GM10266 (cell line): Measurements from ENCODE around the gene NR4A2.
A peak's percentile ranks its signal among the peaks of the same experiment; 100 is the strongest.

Source experiments
- DNase-seq: peaks from one replicate; pipeline ENCODE4 v3.0.0; 2012; ENCODE audit errors: extremely low spot score
- CTCF ChIP-seq: IDR thresholded peaks from 2 replicates; pipeline ENCODE4 v1.5.1; 2012; ENCODE audit warnings: mild to moderate bottlenecking, low read depth; ENCODE audit not compliant: control insufficient read depth, insufficient read depth; ENCODE audit errors: missing control alignments

The NR4A2 gene

DNA sequence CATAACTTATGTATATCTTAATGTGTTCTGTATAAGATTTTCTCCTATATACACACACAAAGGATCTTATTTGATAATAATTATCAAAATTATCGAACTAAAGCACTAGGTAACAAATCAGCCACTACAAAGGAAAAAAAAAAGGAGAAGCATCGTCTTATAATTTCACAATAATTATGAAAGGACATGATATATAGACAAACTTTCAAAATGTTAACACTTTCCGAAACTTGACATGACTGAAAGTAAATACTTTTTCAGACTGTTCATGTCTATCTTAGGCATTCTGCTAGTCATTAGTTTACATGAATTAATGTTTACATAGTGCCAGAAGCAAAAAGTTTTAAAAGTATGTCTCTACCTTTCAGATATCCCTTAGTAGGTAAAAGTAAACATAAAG is 7.3 kb upstream of the NR4A2 start:
- no peak for DNase-seq
- no peak for TF ChIP-seq CTCF

GRCh38 chr2:156339110-156339847 is 6.8 kb upstream of the NR4A2 start:
- no peak for DNase-seq
- no peak for TF ChIP-seq CTCF

DNA sequence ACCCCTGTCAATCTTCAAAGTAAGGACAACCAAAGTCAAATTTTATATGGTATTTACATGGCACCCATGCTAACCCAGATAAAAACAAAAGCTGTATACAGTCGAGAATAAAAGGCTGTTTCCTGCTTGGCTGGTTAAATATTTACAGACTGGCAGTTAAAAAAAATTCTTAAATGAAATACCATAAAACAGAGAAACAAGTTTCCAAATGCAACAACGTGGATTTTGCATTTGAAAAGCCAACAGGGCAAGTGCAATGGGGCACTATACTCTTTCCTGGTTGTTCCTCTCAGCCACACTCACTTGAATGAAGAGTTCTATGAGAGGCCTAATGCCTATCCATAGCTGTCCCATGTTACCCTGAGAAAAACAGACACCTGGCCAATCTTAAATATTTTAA is 6.1 kb upstream of the NR4A2 start:
- TF ChIP-seq CTCF: no peak
- no peak for DNase-seq

DNA sequence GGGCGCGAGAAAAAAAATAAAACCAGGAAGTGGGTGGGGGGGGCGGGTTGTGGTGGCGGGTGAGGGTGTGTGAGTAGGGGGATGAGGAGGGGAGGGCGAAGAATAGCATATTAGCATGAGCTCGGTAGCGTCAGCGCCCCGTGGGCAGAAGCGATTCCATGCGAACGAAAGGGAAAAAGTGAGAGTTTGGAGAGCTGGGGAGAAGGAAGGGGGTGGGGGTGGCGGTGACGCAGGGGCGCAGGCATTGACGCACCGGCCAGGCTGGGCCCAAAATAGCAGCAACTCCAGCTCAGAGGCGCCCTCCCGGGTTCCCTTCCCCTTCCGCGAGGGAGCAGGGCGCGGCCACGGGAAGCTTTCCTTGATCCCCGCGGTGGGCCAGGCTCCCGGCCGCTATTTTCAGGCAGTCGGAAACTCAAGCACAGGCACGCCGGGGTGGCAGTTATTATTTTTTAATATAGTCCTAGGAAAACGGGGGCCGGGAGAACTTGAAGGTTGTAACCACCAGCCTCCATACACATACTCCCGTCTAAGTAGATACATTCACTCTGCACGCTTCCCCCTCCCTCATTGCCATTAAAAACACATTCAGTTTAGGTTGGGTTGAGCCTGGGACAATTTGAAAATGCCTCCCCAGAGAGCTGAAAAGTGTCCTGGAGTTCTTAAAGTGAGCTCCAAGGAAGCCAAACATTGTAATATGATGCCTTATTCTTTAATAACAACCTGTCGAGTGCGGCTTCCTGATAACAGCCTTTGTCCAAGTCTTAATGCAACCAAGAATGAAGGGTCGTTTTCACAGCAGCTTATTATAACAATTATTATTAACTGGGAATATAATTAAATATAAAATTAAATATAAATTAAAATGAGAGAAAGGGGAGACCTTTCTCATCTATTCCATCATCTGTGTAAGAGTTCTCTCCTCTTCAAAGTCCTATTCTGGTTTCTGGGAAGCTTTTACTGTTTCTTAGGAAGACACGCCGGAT is 2.3 kb upstream of the NR4A2 start:
- TF ChIP-seq CTCF: peak; percentile 40
- peak; percentile 66 for DNase-seq

- peak; percentile 58 for DNase-seq
- no peak for TF ChIP-seq CTCF
Measured at GRCh38 chr2:156333951-156334495, 1.5 kb upstream of the NR4A2 start.

DNA sequence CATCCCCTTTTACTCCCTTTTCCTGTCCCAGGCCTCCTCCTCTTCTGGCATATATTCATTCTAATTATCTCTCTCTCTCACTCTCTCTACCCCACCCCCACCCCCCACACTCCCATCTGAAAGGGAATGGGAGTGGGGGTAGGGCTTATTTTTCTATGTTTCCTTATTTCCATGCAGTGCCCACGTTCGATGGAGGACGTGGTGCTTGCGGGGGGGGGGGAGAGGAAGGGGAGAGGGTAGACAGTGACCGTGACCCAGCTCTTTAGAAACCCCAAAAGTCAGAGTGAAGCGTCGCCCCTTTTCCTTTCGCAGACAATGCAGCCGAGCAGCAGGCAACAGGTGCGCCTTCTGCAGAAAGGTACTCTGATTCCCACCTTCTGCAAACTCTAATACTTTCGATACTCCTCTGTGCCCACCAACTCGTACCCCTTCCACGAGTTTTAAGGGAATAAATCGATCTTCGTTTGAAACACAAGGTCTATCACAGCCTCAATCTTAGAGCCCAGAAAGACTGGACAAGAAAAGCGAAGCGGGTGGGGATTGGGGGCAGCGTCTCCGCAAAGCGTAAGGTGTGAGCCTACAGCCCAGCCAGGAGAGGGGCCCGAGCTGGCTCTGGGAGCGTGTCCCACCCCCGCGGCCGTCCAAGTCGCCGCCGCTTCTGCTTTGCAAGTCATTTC is 891 bp upstream of the NR4A2 start:
- peak; percentile 58 for DNase-seq
- no peak for TF ChIP-seq CTCF
